ENCODE measurements around the gene KRT14. TPM values are rescaled to one million over a fixed set of nuclear protein-coding genes. Genes with fewer than 3 reads are reported as not detected.

The KRT14 gene
- total RNA-seq, 1 donor from 2014 or later: not detected

DNA sequence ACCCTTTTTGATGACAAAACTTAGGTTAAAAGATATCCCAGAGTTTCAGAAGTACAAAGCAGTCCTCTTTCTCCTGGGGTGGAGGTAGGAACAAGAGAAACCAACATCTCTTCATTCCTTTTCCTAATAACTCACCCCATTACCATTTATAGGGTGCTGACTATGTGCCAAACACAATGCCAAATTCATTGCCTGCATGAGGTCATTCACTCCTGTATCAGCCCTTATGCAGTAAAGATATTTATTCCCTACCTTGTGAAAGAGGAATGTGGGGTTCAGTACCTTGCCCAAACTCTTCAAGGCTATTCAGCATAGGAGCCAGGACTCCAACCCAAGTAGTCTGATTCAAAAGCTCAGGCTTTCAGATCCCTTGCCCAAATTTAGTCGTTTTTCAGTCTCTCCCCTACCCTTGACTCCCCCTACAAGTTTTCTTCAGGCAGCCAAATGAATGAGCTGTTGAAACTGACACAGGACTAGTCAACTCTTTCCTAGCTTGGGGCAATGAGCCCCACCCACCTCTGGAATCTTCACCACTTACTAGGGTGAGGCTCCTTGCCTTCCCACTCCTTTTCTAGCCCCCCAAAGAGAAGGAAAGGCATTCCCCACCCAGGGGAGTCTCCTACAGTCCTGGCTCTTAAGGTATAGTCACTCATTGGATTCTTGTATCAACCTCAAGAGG is 5.9 kb downstream of the KRT14 start:
- H3K4me2 ChIP-seq: no peak overlapping the region
- no peak overlapping the region for H3K4me3 ChIP-seq
- no peaks in the 10 kb centered on the region for H3K79me2 ChIP-seq (ENCODE audit: low read depth)
- no peaks in the 10 kb centered on the region for H3K27me3 ChIP-seq
- H3K36me3 ChIP-seq: no peaks in the 10 kb centered on the region
- Mint-ChIP-seq H3K4me3 (no peak overlapping the region), H3K27me3 (ENCODE audit: insufficient read depth, low read depth) (peaks cover 11% of the 10 kb centered on the region), H3K9me3 (peaks cover 3% of the 10 kb centered on the region), H3K36me3 (no peaks in the 10 kb centered on the region), H3K4me1 (no peaks in the 10 kb centered on the region), H3K27ac (no peak overlapping the region)
- H3F3A ChIP-seq (ENCODE audit: low read depth): no peaks in the 10 kb centered on the region
- H3K4me1 ChIP-seq: peaks cover 4% of the 10 kb centered on the region
- no peak for DNase-seq (ENCODE audit: low spot score)
- no peaks in the 10 kb centered on the region for H4K20me1 ChIP-seq (ENCODE audit: low read depth)
- no peaks in the 10 kb centered on the region for H3K9me3 ChIP-seq (ENCODE audit: low read depth)
- H3K27ac ChIP-seq: no peak overlapping the region
- TF ChIP-seq EZH2phosphoT487 (IDR thresholded peaks at IDR 0.05) (no peak), EZH2 (IDR thresholded peaks at IDR 0.05) (no peak)
- TF ChIP-seq, protein P1, sequence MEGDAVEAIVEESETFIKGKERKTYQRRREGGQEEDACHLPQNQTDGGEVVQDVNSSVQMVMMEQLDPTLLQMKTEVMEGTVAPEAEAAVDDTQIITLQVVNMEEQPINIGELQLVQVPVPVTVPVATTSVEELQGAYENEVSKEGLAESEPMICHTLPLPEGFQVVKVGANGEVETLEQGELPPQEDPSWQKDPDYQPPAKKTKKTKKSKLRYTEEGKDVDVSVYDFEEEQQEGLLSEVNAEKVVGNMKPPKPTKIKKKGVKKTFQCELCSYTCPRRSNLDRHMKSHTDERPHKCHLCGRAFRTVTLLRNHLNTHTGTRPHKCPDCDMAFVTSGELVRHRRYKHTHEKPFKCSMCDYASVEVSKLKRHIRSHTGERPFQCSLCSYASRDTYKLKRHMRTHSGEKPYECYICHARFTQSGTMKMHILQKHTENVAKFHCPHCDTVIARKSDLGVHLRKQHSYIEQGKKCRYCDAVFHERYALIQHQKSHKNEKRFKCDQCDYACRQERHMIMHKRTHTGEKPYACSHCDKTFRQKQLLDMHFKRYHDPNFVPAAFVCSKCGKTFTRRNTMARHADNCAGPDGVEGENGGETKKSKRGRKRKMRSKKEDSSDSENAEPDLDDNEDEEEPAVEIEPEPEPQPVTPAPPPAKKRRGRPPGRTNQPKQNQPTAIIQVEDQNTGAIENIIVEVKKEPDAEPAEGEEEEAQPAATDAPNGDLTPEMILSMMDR (IDR thresholded peaks at IDR 0.05): no peak
- no peak overlapping the region for H3K9ac ChIP-seq
- H2AFZ ChIP-seq (replicated peaks): no peak overlapping the region

DNA sequence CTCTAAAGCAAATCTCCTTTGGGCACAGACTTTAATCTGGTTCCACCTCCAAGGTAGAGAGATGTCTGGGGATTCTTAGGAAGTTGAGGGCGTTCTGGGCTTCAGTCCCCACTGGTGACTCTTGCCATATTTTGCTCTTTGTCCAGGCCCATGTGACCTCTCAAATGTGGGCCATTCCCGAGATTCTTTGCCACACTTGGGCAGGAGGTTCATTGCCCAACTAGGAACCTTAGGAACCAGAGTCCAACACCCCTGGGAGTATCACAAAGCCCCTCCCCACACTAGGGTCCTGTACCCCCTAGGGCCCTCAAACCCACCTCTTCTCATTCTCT is 6.5 kb downstream of the KRT14 start:
- TF ChIP-seq EZH2 (IDR thresholded peaks at IDR 0.05) (no peak), EZH2phosphoT487 (IDR thresholded peaks at IDR 0.05) (no peak)
- TF ChIP-seq, protein P1 (IDR thresholded peaks at IDR 0.05): no peak
- H3K36me3 Mint-ChIP-seq: no peaks in the 10 kb centered on the region
- Histone ChIP-seq H2AFZ (replicated peaks) (peak overlapping the region; percentile 94), H3K4me3 (no peak overlapping the region), H3K36me3 (no peaks in the 10 kb centered on the region), H3K9me3 (ENCODE audit: low read depth) (no peaks in the 10 kb centered on the region), H4K20me1 (ENCODE audit: low read depth) (no peaks in the 10 kb centered on the region), H3K4me2 (no peak overlapping the region), H3K79me2 (ENCODE audit: low read depth) (no peaks in the 10 kb centered on the region), H3K4me1 (peaks cover 4% of the 10 kb centered on the region), H3K27me3 (no peaks in the 10 kb centered on the region), H3F3A (ENCODE audit: low read depth) (no peaks in the 10 kb centered on the region), H3K27ac (no peak overlapping the region), H3K9ac (no peak overlapping the region)
- no peak for DNase-seq (ENCODE audit: low spot score)
- no peak overlapping the region for H3K27ac Mint-ChIP-seq
- peaks cover 11% of the 10 kb centered on the region for H3K27me3 Mint-ChIP-seq (ENCODE audit: insufficient read depth, low read depth)
- H3K4me1 Mint-ChIP-seq: no peaks in the 10 kb centered on the region
- H3K9me3 Mint-ChIP-seq: peaks cover 3% of the 10 kb centered on the region
- no peak overlapping the region for H3K4me3 Mint-ChIP-seq

DNA sequence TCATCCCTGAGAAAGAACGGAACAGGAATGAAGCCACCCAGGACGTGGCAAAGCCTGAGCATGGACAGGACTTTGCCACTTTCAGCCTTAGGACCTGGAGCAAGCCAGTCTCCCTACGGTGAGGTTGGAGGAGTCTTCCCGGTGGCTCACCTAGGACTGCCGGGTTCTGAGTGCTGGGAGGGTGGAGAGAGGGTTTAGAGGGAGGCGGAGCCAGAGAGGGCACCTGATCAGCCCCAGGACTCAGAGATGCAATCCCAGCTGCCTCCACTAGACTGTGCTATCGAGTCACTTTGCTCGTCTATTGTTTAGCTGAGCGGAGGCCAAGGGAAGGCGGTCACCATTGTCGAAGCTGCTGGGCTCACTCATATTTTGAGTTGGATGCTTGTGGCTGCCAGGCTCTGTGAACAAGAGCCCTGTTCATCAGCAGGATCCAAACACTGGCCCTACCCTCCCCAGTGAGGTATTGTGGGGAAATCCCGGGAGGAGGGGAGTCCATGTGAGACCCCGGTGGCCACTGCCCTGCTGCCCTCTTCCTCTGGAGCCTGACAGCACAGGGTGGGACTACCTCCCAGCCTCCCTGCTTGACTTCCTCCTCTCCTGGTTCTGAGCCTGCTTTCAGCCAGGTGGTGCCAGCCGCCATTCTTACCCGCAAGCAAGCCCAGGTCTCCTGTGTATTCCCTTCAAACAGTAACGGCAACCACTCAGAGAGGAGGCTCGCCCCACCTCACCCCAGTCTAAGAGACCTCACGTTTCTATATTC is 7.0 kb downstream of the KRT14 start:
- Histone ChIP-seq H3F3A (ENCODE audit: low read depth) (no peaks in the 10 kb centered on the region), H3K4me3 (no peak overlapping the region), H3K4me1 (peaks cover 4% of the 10 kb centered on the region), H3K79me2 (ENCODE audit: low read depth) (no peaks in the 10 kb centered on the region), H3K9me3 (ENCODE audit: low read depth) (no peaks in the 10 kb centered on the region), H3K36me3 (no peaks in the 10 kb centered on the region), H3K9ac (no peak overlapping the region), H3K4me2 (peak overlapping the region; percentile 63), H3K27ac (no peak overlapping the region), H4K20me1 (ENCODE audit: low read depth) (no peaks in the 10 kb centered on the region), H3K27me3 (no peaks in the 10 kb centered on the region), H2AFZ (replicated peaks) (peak overlapping the region; percentile 94)
- H3K9me3 Mint-ChIP-seq: peaks cover 3% of the 10 kb centered on the region
- H3K36me3 Mint-ChIP-seq: no peaks in the 10 kb centered on the region
- peaks cover 11% of the 10 kb centered on the region for H3K27me3 Mint-ChIP-seq (ENCODE audit: insufficient read depth, low read depth)
- no peak overlapping the region for H3K27ac Mint-ChIP-seq
- TF ChIP-seq, protein P1 (IDR thresholded peaks at IDR 0.05): peak; percentile 76
- no peak for TF ChIP-seq EZH2 (IDR thresholded peaks at IDR 0.05)
- peak; percentile 91 for DNase-seq (ENCODE audit: low spot score)
- H3K4me3 Mint-ChIP-seq: peak overlapping the region; percentile 52
- H3K4me1 Mint-ChIP-seq: no peaks in the 10 kb centered on the region

Measured in neural progenitor cell (in vitro differentiated cells).